Trophoblast cell (in vitro differentiated cells and primary cell): ENCODE data around the gene DYNC2I2.

Experiments
- DNase-seq, 2 donors: peaks; one replicate each; pipeline ENCODE4 v3.0.0-alpha.2; 2016
- H2AFZ ChIP-seq: 2 replicates; pipeline ENCODE4 v1.6.1; 2013; ENCODE audit warnings: low read length, moderate library complexity, mild to moderate bottlenecking; ENCODE audit not compliant: insufficient read depth, poor library complexity
- H2AK5ac ChIP-seq: 2 replicates; pipeline ENCODE4 v1.6.1; 2013; ENCODE audit warnings: mild to moderate bottlenecking, low read length
- H2BK120ac ChIP-seq: 2 replicates; pipeline ENCODE4 v1.6.1; 2013; ENCODE audit warnings: low read length, mild to moderate bottlenecking, moderate library complexity; ENCODE audit not compliant: insufficient read depth, poor library complexity
- H2BK12ac ChIP-seq: 2 replicates; pipeline ENCODE4 v1.6.1; 2013; ENCODE audit warnings: mild to moderate bottlenecking, low read length, moderate library complexity
- H2BK5ac ChIP-seq: 2 replicates; pipeline ENCODE4 v1.6.1; 2013; ENCODE audit warnings: low read length, low read depth, moderate library complexity, mild to moderate bottlenecking; ENCODE audit not compliant: poor library complexity
- H3K14ac ChIP-seq: 2 replicates; pipeline ENCODE4 v1.6.1; 2013; ENCODE audit warnings: mild to moderate bottlenecking, low read length
- H3K18ac ChIP-seq: 2 replicates; pipeline ENCODE4 v1.6.1; 2013; ENCODE audit warnings: mild to moderate bottlenecking, low read length
- H3K23ac ChIP-seq: 2 replicates; pipeline ENCODE4 v1.6.1; 2013; ENCODE audit warnings: low read length
- H3K27ac ChIP-seq: 2 replicates; pipeline ENCODE4 v1.5.1; 2013; ENCODE audit warnings: low read depth, mild to moderate bottlenecking, inconsistent platforms, low read length, moderate library complexity
- H3K27me3 ChIP-seq: 2 replicates; pipeline ENCODE4 v1.6.1; 2013; ENCODE audit warnings: inconsistent platforms, mild to moderate bottlenecking, low read length, moderate library complexity; ENCODE audit not compliant: insufficient read depth
- H3K36me3 ChIP-seq, 2 experiments: 1 replicate in 1 of 2; 2 replicates in 1 of 2; pipeline ENCODE4 v1.6.1; 2013; ENCODE audit warnings: low read length in 2 of 2, mild to moderate bottlenecking in 2 of 2, moderate library complexity in 1 of 2; ENCODE audit not compliant: insufficient read depth in 2 of 2, control insufficient read depth in 1 of 2
- H3K4ac ChIP-seq: 2 replicates; pipeline ENCODE4 v1.6.1; 2013; ENCODE audit warnings: low read depth, mild to moderate bottlenecking, low read length, moderate library complexity
- H3K4me1 ChIP-seq, 2 experiments: 1 replicate in 1 of 2; 2 replicates in 1 of 2; pipeline ENCODE4 v1.6.1; 2013; ENCODE audit warnings: low read length in 2 of 2, mild to moderate bottlenecking in 2 of 2, moderate library complexity in 1 of 2; ENCODE audit not compliant: insufficient read depth in 2 of 2, control insufficient read depth in 1 of 2
- H3K4me2 ChIP-seq: 2 replicates; pipeline ENCODE4 v1.6.1; 2013; ENCODE audit warnings: inconsistent platforms, mild to moderate bottlenecking, low read length, moderate library complexity
- H3K4me3 ChIP-seq: 2 replicates; pipeline ENCODE4 v1.5.1; 2013; ENCODE audit warnings: mild to moderate bottlenecking, low read depth, low read length, inconsistent platforms
- H3K79me1 ChIP-seq: one replicate; pipeline ENCODE4 v1.6.1; 2013; ENCODE audit warnings: low read length
- H3K79me2 ChIP-seq: 2 replicates; pipeline ENCODE4 v1.6.1; 2013; ENCODE audit warnings: low read length, mild to moderate bottlenecking; ENCODE audit not compliant: control insufficient read depth, insufficient read depth, poor library complexity
- H3K9ac ChIP-seq: 2 replicates; pipeline ENCODE4 v1.6.1; 2013; ENCODE audit warnings: mild to moderate bottlenecking, low read length
- H3K9me3 ChIP-seq: 2 replicates; pipeline ENCODE4 v1.6.1; 2013; ENCODE audit warnings: low read depth, mild to moderate bottlenecking, control low read depth, inconsistent platforms, low read length; ENCODE audit not compliant: insufficient read depth
- H4K12ac ChIP-seq: 2 replicates; pipeline ENCODE4 v1.6.1; 2013; ENCODE audit warnings: low read depth, mild to moderate bottlenecking, low read length, moderate library complexity
- H4K8ac ChIP-seq: 2 replicates; pipeline ENCODE4 v1.6.1; 2013; ENCODE audit warnings: low read depth, mild to moderate bottlenecking, low read length, moderate library complexity
- H4K91ac ChIP-seq: one replicate; pipeline ENCODE4 v1.6.1; 2013; ENCODE audit warnings: low read depth, mild to moderate bottlenecking, low read length, moderate library complexity
- WGBS: extraction: QIAGEN DNeasy Blood & Tissue Kit; methylation state at CpG from one replicate; pipeline ENCODE4 v1.1.7; 2013; ENCODE audit warnings: missing lambda C conversion rate; ENCODE audit not compliant: insufficient read length, insufficient coverage; ENCODE audit errors: extremely low coverage; 5-methylcytosine and 5-hydroxymethylcytosine counted together

Gene DYNC2I2

DNA sequence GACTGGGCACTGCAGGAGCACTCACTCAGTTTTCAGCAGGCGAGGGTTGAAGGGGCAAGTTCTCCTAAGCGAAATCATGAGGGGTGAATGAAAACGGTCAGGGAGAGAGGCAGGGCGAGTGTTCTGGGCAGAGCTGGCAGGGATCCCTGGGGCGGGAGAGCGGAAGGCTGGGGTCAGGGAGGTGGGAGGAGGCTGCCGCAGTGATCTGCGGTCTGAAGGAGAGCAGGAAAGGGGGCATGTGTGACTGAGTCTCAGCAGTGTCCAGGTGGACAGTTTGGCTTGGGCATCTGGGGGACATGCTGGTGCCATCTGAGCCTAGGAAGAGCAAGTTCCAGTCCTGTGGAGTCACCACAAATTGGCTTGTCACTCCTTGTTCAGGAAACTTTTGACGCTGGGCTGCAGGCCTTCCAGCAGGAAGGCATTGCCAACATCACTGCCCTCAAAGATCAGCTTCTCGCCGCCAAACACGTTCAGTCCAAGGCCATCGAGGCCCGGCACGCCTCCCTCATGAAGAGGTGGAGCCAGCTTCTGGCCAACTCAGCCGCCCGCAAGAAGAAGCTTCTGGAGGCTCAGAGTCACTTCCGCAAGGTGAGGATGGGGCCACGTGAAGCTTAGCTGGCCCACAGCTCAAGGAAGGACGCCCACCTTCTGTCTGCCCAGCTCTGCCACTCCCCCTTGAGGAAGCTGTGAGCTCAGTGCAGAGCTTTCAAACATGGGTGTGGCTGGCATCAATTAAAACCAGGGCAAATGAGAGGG lies 31.1 kb downstream of the DYNC2I2 start:
- Histone ChIP-seq H2AFZ (no peak overlapping the region), H3K4me3 (no peak overlapping the region), H3K4ac (no peak overlapping the region), H2BK5ac (no peak overlapping the region), H3K4me2 (no peak overlapping the region), H3K18ac (no peak overlapping the region), H4K91ac (no peak overlapping the region), H4K8ac (no peak overlapping the region), H3K79me1 (no peaks in the 10 kb centered on the region), H3K9ac (no peak overlapping the region), H3K79me2 (no peaks in the 10 kb centered on the region), H2AK5ac (no peak overlapping the region), H3K4me1 (no peaks in the 10 kb centered on the region), H3K9me3 (no peaks in the 10 kb centered on the region), H3K14ac (no peak overlapping the region), H4K12ac (no peak overlapping the region), H2BK12ac (no peak overlapping the region), H3K27me3 (no peaks in the 10 kb centered on the region), H3K36me3 (peaks cover 79 to 81% of the 10 kb centered on the region in 2 experiments), H3K27ac (no peak overlapping the region), H2BK120ac (no peak overlapping the region), H3K23ac (no peak overlapping the region)
- WGBS, result no CpG with 5 or more reads among the region's 20 CpGs
- no peak for DNase-seq

GRCh38 chr9:128624566-128624965 lies 32.1 kb downstream of the DYNC2I2 start:
- H3K27ac ChIP-seq, result no peak overlapping the region
- H2AK5ac ChIP-seq, result no peak overlapping the region
- H2BK120ac ChIP-seq, result no peak overlapping the region
- no peak overlapping the region for H3K14ac ChIP-seq
- no peak overlapping the region for H3K4me3 ChIP-seq
- no peak overlapping the region for H2BK12ac ChIP-seq
- H3K79me1 ChIP-seq, result no peaks in the 10 kb centered on the region
- H3K18ac ChIP-seq, result no peak overlapping the region
- H3K9ac ChIP-seq, result no peak overlapping the region
- no peaks in the 10 kb centered on the region for H3K79me2 ChIP-seq
- no peak overlapping the region for H4K8ac ChIP-seq
- H4K12ac ChIP-seq, result no peak overlapping the region
- H2BK5ac ChIP-seq, result no peak overlapping the region
- H3K27me3 ChIP-seq, result no peaks in the 10 kb centered on the region
- H3K4me1 ChIP-seq, result no peaks in the 10 kb centered on the region
- H3K9me3 ChIP-seq, result peaks cover 4% of the 10 kb centered on the region
- DNase-seq, result no peak
- peaks cover 80 to 82% of the 10 kb centered on the region in 2 experiments for H3K36me3 ChIP-seq
- WGBS, result no CpG with 5 or more reads among the region's 10 CpGs
- peak overlapping the region; percentile 2 for H4K91ac ChIP-seq
- no peak overlapping the region for H3K23ac ChIP-seq
- no peak overlapping the region for H2AFZ ChIP-seq
- H3K4me2 ChIP-seq, result no peak overlapping the region
- no peak overlapping the region for H3K4ac ChIP-seq

GRCh38 chr9:128621730-128622455 lies 34.8 kb downstream of the DYNC2I2 start:
- H3K36me3 ChIP-seq, result peaks cover 74 to 77% of the 10 kb centered on the region in 2 experiments
- H3K79me1 ChIP-seq, result no peaks in the 10 kb centered on the region
- no peak for DNase-seq
- no peak overlapping the region for H4K12ac ChIP-seq
- no peak overlapping the region for H4K91ac ChIP-seq
- no peak overlapping the region for H3K23ac ChIP-seq
- H2AFZ ChIP-seq, result no peak overlapping the region
- no peak overlapping the region for H3K27ac ChIP-seq
- no peak overlapping the region for H2AK5ac ChIP-seq
- H3K14ac ChIP-seq, result no peak overlapping the region
- no peak overlapping the region for H4K8ac ChIP-seq
- WGBS, result no CpG with 5 or more reads among the region's 14 CpGs
- no peak overlapping the region for H2BK5ac ChIP-seq
- H3K27me3 ChIP-seq, result no peaks in the 10 kb centered on the region
- no peak overlapping the region for H3K4me2 ChIP-seq
- no peak overlapping the region for H2BK120ac ChIP-seq
- no peak overlapping the region for H3K4me3 ChIP-seq
- H3K18ac ChIP-seq, result no peak overlapping the region
- no peak overlapping the region for H3K4ac ChIP-seq
- no peak overlapping the region for H2BK12ac ChIP-seq
- H3K4me1 ChIP-seq, result no peaks in the 10 kb centered on the region
- no peak overlapping the region for H3K9ac ChIP-seq
- no peaks in the 10 kb centered on the region for H3K79me2 ChIP-seq
- H3K9me3 ChIP-seq, result peaks cover 7% of the 10 kb centered on the region

DNA sequence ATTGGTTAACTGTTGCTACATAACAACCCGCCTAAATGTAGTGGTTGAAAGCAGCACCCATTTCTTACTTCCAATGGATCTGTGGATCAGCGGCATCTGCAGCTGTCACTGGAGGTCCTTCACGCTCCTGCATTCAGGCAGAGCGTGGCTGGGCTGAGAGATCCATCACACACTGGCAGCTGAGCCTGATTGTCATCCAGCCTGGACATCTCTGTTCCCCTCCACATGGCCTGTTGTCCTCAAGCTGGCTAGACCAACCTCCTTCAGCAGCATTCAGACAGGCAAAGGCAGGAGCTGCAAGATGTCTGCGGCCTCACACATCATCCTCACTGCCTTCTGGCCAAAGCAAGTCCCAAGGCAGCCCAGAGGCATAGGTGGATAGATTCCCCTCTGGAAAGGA lies 36.9 kb downstream of the DYNC2I2 start:
- Histone ChIP-seq H3K79me2 (no peaks in the 10 kb centered on the region), H4K8ac (no peak overlapping the region), H3K23ac (no peak overlapping the region), H3K9ac (no peak overlapping the region), H3K18ac (no peak overlapping the region), H2BK5ac (no peak overlapping the region), H2AK5ac (no peak overlapping the region), H2AFZ (no peak overlapping the region), H3K4ac (no peak overlapping the region), H3K36me3 (peaks cover 65 to 74% of the 10 kb centered on the region in 2 experiments), H4K12ac (no peak overlapping the region), H3K79me1 (no peaks in the 10 kb centered on the region), H3K27me3 (no peaks in the 10 kb centered on the region), H3K14ac (no peak overlapping the region), H3K4me3 (no peak overlapping the region), H4K91ac (no peak overlapping the region), H3K4me2 (no peak overlapping the region), H3K27ac (no peak overlapping the region), H2BK120ac (no peak overlapping the region), H3K9me3 (peaks cover 7% of the 10 kb centered on the region), H3K4me1 (no peaks in the 10 kb centered on the region), H2BK12ac (no peak overlapping the region)
- DNase-seq, result no peak
- no CpG with 5 or more reads among the region's 5 CpGs for WGBS
